Lower lobe of right lung (tissue), 2 donors: ENCODE data around the gene SPTB. TPM values are rescaled to one million over a fixed set of nuclear protein-coding genes. Genes with fewer than 3 reads are reported as not detected.
A peak's percentile ranks its signal among the peaks of the same experiment; 100 is the strongest.
"Not testable (repeated sequence)": the region's sequence is repeated elsewhere in the genome, so short reads cannot be mapped to it uniquely, and the experiment has no call there.

Source experiments
- ATAC-seq, 2 donors: fragments of 200-7000 bp; cut with Tn5 transposase; one replicate each; pipeline ENCODE4 v1.9.1; 2020 to 2022; ENCODE audit warnings: mild to moderate bottlenecking in 2 of 2, moderate library complexity in 2 of 2
- DNase-seq: peaks from one replicate; pipeline ENCODE4 v3.0.0-alpha.2; 2020
- H3K27ac ChIP-seq: fragments of 200-600 bp; one replicate; pipeline ENCODE4 v1.8.0; 2022
- H3K27me3 ChIP-seq: fragments of 200-600 bp; one replicate; pipeline ENCODE4 v1.8.0; 2022; ENCODE audit warnings: low read depth
- H3K36me3 ChIP-seq: fragments of 200-600 bp; one replicate; pipeline ENCODE4 v1.8.0; 2022; ENCODE audit warnings: mild to moderate bottlenecking
- H3K4me1 ChIP-seq: fragments of 200-600 bp; one replicate; pipeline ENCODE4 v1.8.0; 2022
- H3K4me3 ChIP-seq: fragments of 200-600 bp; one replicate; pipeline ENCODE4 v1.8.0; 2022; ENCODE audit warnings: mild to moderate bottlenecking
- H3K9me3 ChIP-seq: fragments of 200-600 bp; one replicate; pipeline ENCODE4 v1.8.0; 2022
- CTCF ChIP-seq: fragments of 200-600 bp; IDR thresholded peaks from one replicate; pipeline ENCODE4 v1.8.0; 2022; ENCODE audit warnings: antibody characterized with exemption, mild to moderate bottlenecking
- intact Hi-C: fragments of 100-400 bp; cut with DNase I; formaldehyde crosslinking; loops from one replicate; pipeline ENCODE4 v1.11.0; 2022
- total RNA-seq: library from RNA; stranded (reverse); fragmentation: NEBNext Ultra II Directional; extraction: Animal tissue kit (Norgen Biotek cat#: 25700); gene quantifications from one replicate; pipeline ENCODE4 v1.2.1, GENCODE V29; 2021
- donor health status: DM: no; HTN: yes; CAD: no; lungs with severe emphysema.

The SPTB gene
- total RNA-seq, 1 donor from 2014 or later, result 2.5 TPM

GRCh38 chr14:64915029-64915424 is 35.3 kb upstream of the SPTB start:
- no peak for DNase-seq
- no peak for TF ChIP-seq CTCF
- H3K27me3 ChIP-seq, result no peaks in the 10 kb centered on the region
- no peaks in the 10 kb centered on the region for H3K9me3 ChIP-seq
- peaks cover 52% of the 10 kb centered on the region for H3K4me1 ChIP-seq
- H3K27ac ChIP-seq, result peak overlapping the region; percentile 98
- ATAC-seq, result no peak
- peak overlapping the region; percentile 94 for H3K4me3 ChIP-seq
- no peaks in the 10 kb centered on the region for H3K36me3 ChIP-seq
- intact Hi-C loops, result no loop called here

- Histone ChIP-seq H3K27ac (peak within 1 kb of the TSS; percentile 98), H3K4me3 (peak within 1 kb of the TSS; percentile 94), H3K4me1 (peaks cover 46% of the 10 kb centered on the region), H3K27me3 (no peaks in the 10 kb centered on the region), H3K9me3 (no peaks in the 10 kb centered on the region), H3K36me3 (no peaks in the 10 kb centered on the region)
- DNase-seq (peak; percentile 99), ATAC-seq (peak; percentile 100)
- intact Hi-C loops, result no loop called here
- TF ChIP-seq CTCF, result no peak
These were observed 34.7 kb upstream of the SPTB start, which contains the start of gene CHURC1 for GRCh38 chr14:64914237-64915028. CHURC1 (plus strand) TSS chr14:64914455; CDS start chr14:64914496, 41 bp downstream.

- DNase-seq, H3K9me3 ChIP-seq, ATAC-seq, H3K27me3 ChIP-seq, intact Hi-C loops, H3K36me3 ChIP-seq: not testable (repeated sequence)
- peaks cover 36% of the 10 kb centered on the region for H3K4me1 ChIP-seq
- peak overlapping the region; percentile 98 for H3K27ac ChIP-seq
- peak overlapping the region; percentile 94 for H3K4me3 ChIP-seq
These were observed 33.8 kb upstream of the SPTB start for GRCh38 chr14:64913477-64913876.

- Histone ChIP-seq H3K36me3 (no peaks in the 10 kb centered on the region), H3K4me3 (no peak overlapping the region), H3K9me3 (no peaks in the 10 kb centered on the region), H3K4me1 (peaks cover 24% of the 10 kb centered on the region), H3K27me3 (no peaks in the 10 kb centered on the region), H3K27ac (no peak overlapping the region)
- intact Hi-C loops, result no loop called here
- DNase-seq, result no peak
- ATAC-seq, result no peak
- TF ChIP-seq CTCF, result no peak
These were observed 32.6 kb upstream of the SPTB start for GRCh38 chr14:64912261-64912660.

- TF ChIP-seq CTCF, result peak; percentile 36
- H3K9me3 ChIP-seq, result no peaks in the 10 kb centered on the region
- H3K27ac ChIP-seq, result no peak overlapping the region
- no peaks in the 10 kb centered on the region for H3K36me3 ChIP-seq
- DNase-seq (no peak), ATAC-seq (no peak)
- intact Hi-C loops, result no loop called here
- peaks cover 14% of the 10 kb centered on the region for H3K4me1 ChIP-seq
- H3K27me3 ChIP-seq, result no peaks in the 10 kb centered on the region
- H3K4me3 ChIP-seq, result no peak overlapping the region
These were observed 31.3 kb upstream of the SPTB start for GRCh38 chr14:64910847-64911495.

GRCh38 chr14:64906022-64906421 is 26.3 kb upstream of the SPTB start:
- H3K27ac ChIP-seq, result no peak overlapping the region
- H3K4me3 ChIP-seq, result no peak overlapping the region
- DNase-seq (no peak), ATAC-seq (no peak)
- intact Hi-C loops, result no loop called here
- TF ChIP-seq CTCF, result no peak
- no peaks in the 10 kb centered on the region for H3K4me1 ChIP-seq
- H3K27me3 ChIP-seq, result no peaks in the 10 kb centered on the region
- no peaks in the 10 kb centered on the region for H3K36me3 ChIP-seq
- H3K9me3 ChIP-seq, result no peaks in the 10 kb centered on the region
